Astrocyte of the cerebellum (primary cell): Measurements from ENCODE around the gene NRG3.

Source experiments
- DNase-seq: peaks from one replicate; pipeline ENCODE4 v3.0.0-alpha.2; 2011; ENCODE audit warnings: low read depth
- H3K4me3 ChIP-seq: 2 replicates; pipeline ENCODE4 v1.5.1; 2011; ENCODE audit warnings: mild to moderate bottlenecking, low read depth, low read length, moderate library complexity
- in situ Hi-C: cut with HindIII; loops from 2 replicates; pipeline ENCODE4 v1.10.0; 2017; ENCODE audit warnings: low sequenced_read_pairs
- TF ChIP-seq, protein P1 (sequence below): IDR thresholded peaks from 2 replicates; pipeline ENCODE4 v1.5.1; 2012; ENCODE audit warnings: low read length, low read depth, moderate library complexity, mild to moderate bottlenecking; ENCODE audit errors: missing control alignments

The NRG3 gene

GRCh38 chr10:82245906-82246560 is 371.0 kb downstream of the NRG3 start:
- TF ChIP-seq, protein P1, sequence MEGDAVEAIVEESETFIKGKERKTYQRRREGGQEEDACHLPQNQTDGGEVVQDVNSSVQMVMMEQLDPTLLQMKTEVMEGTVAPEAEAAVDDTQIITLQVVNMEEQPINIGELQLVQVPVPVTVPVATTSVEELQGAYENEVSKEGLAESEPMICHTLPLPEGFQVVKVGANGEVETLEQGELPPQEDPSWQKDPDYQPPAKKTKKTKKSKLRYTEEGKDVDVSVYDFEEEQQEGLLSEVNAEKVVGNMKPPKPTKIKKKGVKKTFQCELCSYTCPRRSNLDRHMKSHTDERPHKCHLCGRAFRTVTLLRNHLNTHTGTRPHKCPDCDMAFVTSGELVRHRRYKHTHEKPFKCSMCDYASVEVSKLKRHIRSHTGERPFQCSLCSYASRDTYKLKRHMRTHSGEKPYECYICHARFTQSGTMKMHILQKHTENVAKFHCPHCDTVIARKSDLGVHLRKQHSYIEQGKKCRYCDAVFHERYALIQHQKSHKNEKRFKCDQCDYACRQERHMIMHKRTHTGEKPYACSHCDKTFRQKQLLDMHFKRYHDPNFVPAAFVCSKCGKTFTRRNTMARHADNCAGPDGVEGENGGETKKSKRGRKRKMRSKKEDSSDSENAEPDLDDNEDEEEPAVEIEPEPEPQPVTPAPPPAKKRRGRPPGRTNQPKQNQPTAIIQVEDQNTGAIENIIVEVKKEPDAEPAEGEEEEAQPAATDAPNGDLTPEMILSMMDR, result no peak
- no peak overlapping the region for H3K4me3 ChIP-seq
- DNase-seq, result no peak
- in situ Hi-C loops, result no loop called here

GRCh38 chr10:82249141-82249540 is 374.1 kb downstream of the NRG3 start:
- DNase-seq, result no peak
- in situ Hi-C loops, result no loop called here
- no peak overlapping the region for H3K4me3 ChIP-seq
- TF ChIP-seq, protein P1, result no peak

GRCh38 chr10:82251222-82251906 is 376.4 kb downstream of the NRG3 start:
- DNase-seq, result no peak
- TF ChIP-seq, protein P1, result no peak
- H3K4me3 ChIP-seq, result no peak overlapping the region
- in situ Hi-C loops, result loop anchor here (5.0 kb wide), 1 partner anchor 51 kb away; no protein-coding TSS in a partner anchor

- TF ChIP-seq, protein P1, result no peak
- H3K4me3 ChIP-seq, result no peak overlapping the region
- in situ Hi-C loops, result loop anchor here (5.0 kb wide), 1 partner anchor 50 kb away; no protein-coding TSS in a partner anchor
- no peak for DNase-seq
Measured at GRCh38 chr10:82252081-82252480, 377.1 kb downstream of the NRG3 start.

DNA sequence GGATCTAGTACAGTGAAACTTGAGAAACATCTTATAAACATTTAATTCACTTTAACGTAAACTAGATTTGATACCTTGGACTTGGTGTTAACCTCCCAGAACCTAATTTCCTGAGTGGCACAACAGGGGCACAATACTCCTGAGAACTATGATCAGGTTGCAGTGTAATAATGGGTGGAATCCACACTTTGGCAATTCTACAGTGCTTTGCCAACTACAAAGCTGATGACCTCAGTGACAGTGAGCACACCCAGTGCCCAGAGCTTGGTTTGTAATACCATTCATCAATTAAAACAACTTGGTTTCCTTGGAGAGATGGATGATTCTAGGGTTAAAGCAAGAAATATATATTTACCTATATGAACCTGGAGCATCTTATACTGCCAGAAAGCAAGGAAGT is 379.2 kb downstream of the NRG3 start:
- no peak overlapping the region for H3K4me3 ChIP-seq
- TF ChIP-seq, protein P1, result no peak
- in situ Hi-C loops, result loop anchor here (5.0 kb wide), 1 partner anchor 48 kb away; no protein-coding TSS in a partner anchor
- no peak for DNase-seq

DNA sequence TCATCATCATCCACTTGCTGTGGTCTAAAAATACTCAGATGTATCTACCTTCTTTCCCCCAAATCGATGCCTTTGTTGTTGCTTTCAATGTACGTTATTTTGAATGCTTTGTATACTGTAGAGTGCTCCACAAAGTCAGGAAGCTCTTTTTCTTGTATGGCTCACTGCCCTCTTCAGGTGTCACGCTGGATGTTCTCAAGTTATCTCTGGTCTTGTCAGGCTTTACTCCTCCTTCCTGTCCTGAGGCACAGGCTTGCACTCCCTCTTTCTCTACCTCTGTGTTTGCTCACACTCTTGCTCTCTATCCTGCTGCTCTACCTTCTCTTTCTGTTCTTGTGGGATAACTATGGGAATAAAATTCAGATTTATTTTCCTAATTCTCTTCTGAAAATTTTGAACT is 381.3 kb downstream of the NRG3 start:
- DNase-seq, result no peak
- no peak overlapping the region for H3K4me3 ChIP-seq
- in situ Hi-C loops, result no loop called here
- TF ChIP-seq, protein P1, result no peak
